A673 (cell line): Measurements from ENCODE around the gene CLEC16A. TPM values are rescaled to one million over a fixed set of nuclear protein-coding genes. Genes with fewer than 3 reads are reported as not detected.
A peak's percentile ranks its signal among the peaks of the same experiment; 100 is the strongest.

Experiments
- BruUV-seq: library from RNA; stranded (reverse); fragments of 400-500 nt; replicated peaks from 2 replicates; lab custom pipeline; 2021; lab: Mats Ljungman, UMichigan
- CTCF ChIA-PET: fragments of 300-600 bp; sonication (Branson Sonifier 250); formaldehyde crosslinking; loops from one replicate; lab custom pipeline; 2022; ENCODE audit warnings: antibody characterized with exemption; lab: Charles Lee
- POLR2A ChIA-PET: fragments of 300-600 bp; sonication (Branson Sonifier 250); formaldehyde crosslinking; loops from one replicate; lab custom pipeline; 2022; ENCODE audit warnings: antibody characterized with exemption; ENCODE audit not compliant: low non-redundant PET; lab: Charles Lee
- DNase-seq: peaks from one replicate; pipeline ENCODE4 v3.0.0-alpha.2; 2015; ENCODE audit warnings: low spot score
- H3K27ac ChIP-seq: fragments of 200-600 bp; sonication (generic); 2 replicates; pipeline ENCODE4 v1.5.1; 2016; ENCODE audit warnings: mixed run types, low read depth, mild to moderate bottlenecking, mixed read lengths, antibody characterized with exemption, low read length; ENCODE audit not compliant: poor library complexity, severe bottlenecking
- H3K27me3 ChIP-seq: fragments of 200-600 bp; sonication (generic); replicated peaks from 2 replicates; pipeline ENCODE4 v1.6.1; 2017; ENCODE audit warnings: mixed run types, low read depth, mild to moderate bottlenecking, mixed read lengths, antibody characterized with exemption, low read length; ENCODE audit not compliant: insufficient read depth, poor library complexity
- H3K36me3 ChIP-seq: fragments of 200-600 bp; sonication (generic); 2 replicates; pipeline ENCODE4 v1.6.1; 2016; ENCODE audit warnings: mixed run types, mild to moderate bottlenecking, mixed read lengths, antibody characterized with exemption, low read length; ENCODE audit not compliant: insufficient read depth, poor library complexity, severe bottlenecking
- H3K4me1 ChIP-seq: fragments of 200-600 bp; sonication (generic); 2 replicates; pipeline ENCODE4 v1.6.1; 2017; ENCODE audit warnings: mixed run types, mild to moderate bottlenecking, mixed read lengths, antibody characterized with exemption, low read length; ENCODE audit not compliant: insufficient read depth, poor library complexity, severe bottlenecking
- H3K4me3 ChIP-seq: fragments of 200-600 bp; sonication (generic); 2 replicates; pipeline ENCODE4 v1.5.1; 2016; ENCODE audit warnings: low read depth, mixed run types, mild to moderate bottlenecking, mixed read lengths, low read length; ENCODE audit not compliant: poor library complexity, severe bottlenecking
- H3K9me3 ChIP-seq: fragments of 200-600 bp; sonication (generic); 2 replicates; pipeline ENCODE4 v1.6.1; 2016; ENCODE audit warnings: mixed run types, low read depth, mild to moderate bottlenecking, mixed read lengths, antibody characterized with exemption, low read length; ENCODE audit not compliant: poor library complexity, severe bottlenecking
- EZH2 ChIP-seq: fragments of 200-600 bp; sonication (generic); IDR thresholded peaks from 2 replicates; pipeline ENCODE4 v1.6.1; 2017; ENCODE audit warnings: borderline replicate concordance, low read depth, mild to moderate bottlenecking, mixed read lengths, antibody characterized with exemption, low read length; ENCODE audit not compliant: poor library complexity, severe bottlenecking
- intact Hi-C: fragments of 100-400 bp; cut with micrococcal nuclease; formaldehyde crosslinking; loops from one replicate; pipeline ENCODE4 v1.10.0; 2022; ENCODE audit not compliant: unreplicated experiment
- total RNA-seq: library from RNA; stranded (reverse); gene quantifications from 2 replicates; pipeline ENCODE4 v1.2.3, GENCODE V29; 2021
- TF ChIP-seq, protein P1 (sequence below): fragments of 300-800, 200-600 bp; sonication (generic); conservative IDR thresholded peaks from 2 replicates; pipeline ENCODE4 v1.5.1; 2017; ENCODE audit warnings: low read depth, mild to moderate bottlenecking, antibody characterized with exemption, low read length, moderate library complexity, mixed read lengths

The CLEC16A gene
- total RNA-seq, 1 experiment from 2014 or later: 23.4 TPM

DNA sequence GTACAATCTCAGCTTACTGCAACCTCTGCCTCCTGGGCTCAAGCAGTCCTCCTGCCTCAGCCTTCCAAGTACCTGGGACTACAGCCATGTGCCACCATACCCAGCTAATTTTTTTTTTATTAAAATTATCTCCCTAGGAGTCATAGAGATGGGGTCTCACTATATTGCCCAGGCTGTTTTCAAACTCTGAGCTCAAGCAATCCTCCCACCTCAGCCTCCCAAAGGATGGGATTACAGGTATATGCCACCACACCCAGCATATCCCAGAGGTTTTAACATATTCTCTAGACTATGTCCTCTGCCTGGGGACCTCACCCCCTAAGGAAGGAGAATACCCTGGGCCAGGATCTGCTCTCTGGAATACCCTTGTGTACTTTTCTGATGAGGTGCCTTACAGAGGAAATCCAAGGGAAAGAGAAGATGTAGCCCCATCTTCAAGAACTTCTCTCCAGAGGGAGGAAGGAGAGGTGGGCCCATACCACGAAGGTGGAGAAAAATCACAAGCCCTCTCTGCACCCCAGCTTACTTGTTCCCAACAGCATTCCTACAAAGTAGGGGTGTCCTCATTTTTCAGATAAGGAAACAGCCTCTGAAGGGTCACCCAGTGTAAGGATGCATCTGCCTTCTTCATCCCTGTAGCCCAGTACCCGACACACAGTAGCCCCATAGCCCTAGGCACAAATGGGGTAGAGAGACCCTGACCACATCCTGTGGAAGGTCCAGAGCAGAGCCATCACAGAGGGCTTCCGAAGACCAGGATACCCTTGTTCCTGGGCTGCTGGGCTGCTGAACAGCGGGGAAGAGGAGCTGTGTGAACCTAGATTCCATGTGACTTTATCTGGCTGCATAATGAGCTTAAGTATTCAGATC lies 160.0 kb downstream of the CLEC16A start:
- Histone ChIP-seq H3K27ac (peak overlapping the region; percentile 70), H3K27me3 (no peaks in the 10 kb centered on the region), H3K36me3 (no peaks in the 10 kb centered on the region), H3K9me3 (no peaks in the 10 kb centered on the region), H3K4me1 (peaks cover 30% of the 10 kb centered on the region), H3K4me3 (no peak overlapping the region)
- no peak for TF ChIP-seq EZH2
- TF ChIP-seq, protein P1, sequence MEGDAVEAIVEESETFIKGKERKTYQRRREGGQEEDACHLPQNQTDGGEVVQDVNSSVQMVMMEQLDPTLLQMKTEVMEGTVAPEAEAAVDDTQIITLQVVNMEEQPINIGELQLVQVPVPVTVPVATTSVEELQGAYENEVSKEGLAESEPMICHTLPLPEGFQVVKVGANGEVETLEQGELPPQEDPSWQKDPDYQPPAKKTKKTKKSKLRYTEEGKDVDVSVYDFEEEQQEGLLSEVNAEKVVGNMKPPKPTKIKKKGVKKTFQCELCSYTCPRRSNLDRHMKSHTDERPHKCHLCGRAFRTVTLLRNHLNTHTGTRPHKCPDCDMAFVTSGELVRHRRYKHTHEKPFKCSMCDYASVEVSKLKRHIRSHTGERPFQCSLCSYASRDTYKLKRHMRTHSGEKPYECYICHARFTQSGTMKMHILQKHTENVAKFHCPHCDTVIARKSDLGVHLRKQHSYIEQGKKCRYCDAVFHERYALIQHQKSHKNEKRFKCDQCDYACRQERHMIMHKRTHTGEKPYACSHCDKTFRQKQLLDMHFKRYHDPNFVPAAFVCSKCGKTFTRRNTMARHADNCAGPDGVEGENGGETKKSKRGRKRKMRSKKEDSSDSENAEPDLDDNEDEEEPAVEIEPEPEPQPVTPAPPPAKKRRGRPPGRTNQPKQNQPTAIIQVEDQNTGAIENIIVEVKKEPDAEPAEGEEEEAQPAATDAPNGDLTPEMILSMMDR: no peak
- DNase-seq: no peak
- CTCF ChIA-PET: interaction anchor here (0.6 to 0.9 kb wide), 2 partner anchors 35 to 141 kb away, joined by 3 read pairs; no protein-coding TSS in a partner anchor
- intact Hi-C loops: loop anchor here (1.0 to 5.0 kb wide), 2 partner anchors 32 to 153 kb away; partner anchors contain the start of gene SOCS1
- POLR2A ChIA-PET: no interaction called here
- no TSS peak for BruUV-seq

DNA sequence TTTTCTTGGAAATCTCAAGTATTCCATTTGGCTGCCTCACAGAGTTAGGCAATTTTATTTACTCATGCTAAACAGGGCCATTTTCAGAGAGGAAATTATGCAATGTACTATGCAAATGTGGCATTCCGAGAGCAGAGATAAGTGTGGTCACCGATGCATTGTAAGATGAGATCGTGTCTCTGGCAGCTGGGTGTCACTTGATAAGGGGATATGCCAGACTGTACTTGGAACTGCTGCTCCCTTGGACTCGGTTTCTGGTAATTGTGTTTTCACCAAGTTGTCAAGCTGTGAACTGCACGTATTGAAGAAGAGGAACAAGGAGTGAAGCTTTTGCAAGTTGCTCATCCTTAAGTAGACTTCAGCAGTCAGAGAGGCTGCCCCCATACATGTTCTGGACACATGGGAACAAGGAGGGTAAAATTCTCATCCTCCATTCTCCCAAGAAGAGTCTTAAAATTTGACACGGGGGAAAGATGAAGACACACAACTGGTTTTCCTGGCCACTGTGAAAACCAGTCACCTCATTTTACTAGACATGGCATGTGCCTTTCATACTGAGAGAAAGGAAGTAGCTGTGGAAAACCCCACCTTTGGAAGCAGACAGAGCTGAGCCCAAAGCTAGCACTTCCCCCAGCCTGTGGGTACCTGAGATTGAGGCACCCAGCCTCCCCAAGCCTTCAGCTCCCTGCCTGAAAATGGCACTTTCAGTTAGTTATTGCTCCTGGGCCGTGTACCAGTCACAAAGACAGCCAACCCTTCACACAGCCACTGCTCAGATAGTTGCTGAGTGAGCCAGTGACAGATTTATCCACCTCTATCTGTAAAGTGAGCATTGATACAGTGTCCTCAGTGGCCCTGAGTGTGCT lies 160.9 kb downstream of the CLEC16A start:
- Histone ChIP-seq H3K4me1 (peaks cover 30% of the 10 kb centered on the region), H3K4me3 (no peak overlapping the region), H3K36me3 (no peaks in the 10 kb centered on the region), H3K9me3 (no peaks in the 10 kb centered on the region), H3K27me3 (no peaks in the 10 kb centered on the region), H3K27ac (peak overlapping the region; percentile 59)
- POLR2A ChIA-PET: no interaction called here
- TF ChIP-seq, protein P1: no peak
- TF ChIP-seq EZH2: no peak
- intact Hi-C loops: loop anchor here (1.0 kb wide), 1 partner anchor 31 kb away; no protein-coding TSS in a partner anchor
- CTCF ChIA-PET: interaction anchor here (0.9 kb wide), 1 partner anchor 142 kb away, joined by 3 read pairs; no protein-coding TSS in a partner anchor
- no TSS peak for BruUV-seq
- DNase-seq: peak; percentile 95

DNA sequence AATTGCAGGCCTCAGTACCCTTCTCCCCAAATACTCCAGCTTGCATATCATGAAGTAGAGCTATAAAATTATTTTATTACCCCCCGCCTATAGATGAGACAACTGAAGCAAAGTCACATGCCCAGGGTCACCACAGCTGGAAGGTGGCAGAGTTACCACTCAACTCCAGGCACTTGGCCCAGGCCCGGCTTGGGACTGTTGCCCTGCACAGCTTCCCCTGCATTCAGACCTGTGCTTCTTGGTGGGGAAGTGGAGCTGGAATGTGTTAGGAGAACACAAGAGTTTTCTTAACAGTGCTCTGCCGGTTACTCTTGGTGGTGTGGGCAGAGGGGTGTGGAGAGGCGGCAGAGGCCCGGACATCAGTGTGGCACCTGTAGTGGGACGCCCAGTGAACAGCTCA lies 162.4 kb downstream of the CLEC16A start:
- Histone ChIP-seq H3K4me3 (no peak overlapping the region), H3K9me3 (no peaks in the 10 kb centered on the region), H3K27me3 (no peaks in the 10 kb centered on the region), H3K4me1 (peaks cover 30% of the 10 kb centered on the region), H3K36me3 (no peaks in the 10 kb centered on the region), H3K27ac (no peak overlapping the region)
- CTCF ChIA-PET: interaction anchor here (0.6 kb wide), 2 partner anchors 110 to 149 kb away, joined by 3 read pairs; no protein-coding TSS in a partner anchor
- no peak for DNase-seq
- POLR2A ChIA-PET: no interaction called here
- BruUV-seq: no TSS peak
- intact Hi-C loops: no loop called here
- TF ChIP-seq, protein P1: no peak
- no peak for TF ChIP-seq EZH2
